ENCODE measurements around the gene BIN1.

Gene BIN1

DNA sequence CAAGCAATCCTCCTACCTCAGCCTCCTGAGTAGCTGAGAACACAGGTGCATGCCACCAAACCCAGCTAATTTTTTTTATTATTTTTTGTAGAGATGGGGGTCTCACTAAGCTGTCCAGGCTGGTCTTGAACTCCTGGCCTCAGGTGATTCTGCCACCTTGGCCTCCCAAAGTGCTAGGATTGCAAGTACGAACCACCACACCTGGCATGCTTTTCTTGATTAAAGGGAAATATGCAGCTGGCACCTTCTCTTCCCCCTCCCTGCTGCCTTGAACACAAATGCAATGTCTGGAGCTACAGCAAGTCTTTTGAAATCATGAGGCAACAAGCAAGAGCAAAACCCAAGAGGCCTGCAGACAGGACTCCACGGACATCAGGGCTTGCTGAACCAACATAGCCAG is 26.8 kb upstream of the BIN1 start:
- CTCF ChIA-PET = no interaction called here
- POLR2A ChIA-PET = no interaction called here
- no peaks in the 10 kb centered on the region for H3K36me3 ChIP-seq (ENCODE audit: control insufficient read depth in 4 of 4, insufficient read depth in 4 of 4, low read length in 3 of 4)
- H3K4me3 ChIP-seq (ENCODE audit: control insufficient read depth in 1 of 7, extremely low read depth in 1 of 7, insufficient read depth in 4 of 7, low read depth in 2 of 7, low read length in 6 of 7) = no peak overlapping the region
- no peak overlapping the region for H3K27ac ChIP-seq (ENCODE audit: insufficient read depth in 1 of 2, low read depth in 1 of 2, low read length in 2 of 2, poor library complexity in 1 of 2, severe bottlenecking in 2 of 2)
- peaks cover 0 to 19% (median 4%) of the 10 kb centered on the region in 4 experiments for H3K4me1 ChIP-seq (ENCODE audit: control extremely low read depth in 1 of 4, control insufficient read depth in 4 of 4, insufficient read depth in 4 of 4, low read length in 3 of 4)
- no peaks in the 10 kb centered on the region for H3K27me3 ChIP-seq (replicated peaks in 2 of 5; ENCODE audit: control insufficient read depth in 4 of 5, insufficient read depth in 5 of 5, low read length in 4 of 5)
- no peak for DNase-seq
- H3K9me3 ChIP-seq (ENCODE audit: control extremely low read depth in 1 of 5, control insufficient read depth in 4 of 5, insufficient read depth in 2 of 5, low read depth in 1 of 5, low read length in 4 of 5) = no peaks in the 10 kb centered on the region
- WGBS (ENCODE audit: insufficient coverage) = 29% methylated on average over 1 of the region's 2 CpGs

DNA sequence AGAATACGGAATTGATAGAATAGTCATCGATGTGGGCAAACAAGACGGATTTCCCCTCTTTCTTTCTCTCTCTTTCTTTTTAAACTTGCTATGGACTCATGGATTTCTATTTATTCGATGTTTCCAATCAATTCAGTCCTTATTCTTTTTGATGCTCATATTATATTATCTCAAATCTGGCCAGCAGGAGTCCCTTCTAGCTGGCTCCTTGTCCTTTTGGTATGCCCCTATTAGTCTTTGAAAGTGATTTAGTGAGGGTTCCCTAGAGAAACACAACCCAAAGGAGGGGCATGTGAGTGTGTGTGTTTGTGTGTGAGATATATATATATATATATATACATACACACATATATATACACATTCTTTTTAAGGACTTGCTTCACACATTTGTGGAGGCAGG is 23.5 kb upstream of the BIN1 start:
- Histone ChIP-seq H3K4me3 (ENCODE audit: control insufficient read depth in 1 of 7, extremely low read depth in 1 of 7, insufficient read depth in 4 of 7, low read depth in 2 of 7, low read length in 6 of 7) (no peak overlapping the region), H3K27ac (ENCODE audit: insufficient read depth in 1 of 2, low read depth in 1 of 2, low read length in 2 of 2, poor library complexity in 1 of 2, severe bottlenecking in 2 of 2) (no peak overlapping the region), H3K9me3 (ENCODE audit: control extremely low read depth in 1 of 5, control insufficient read depth in 4 of 5, insufficient read depth in 2 of 5, low read depth in 1 of 5, low read length in 4 of 5) (no peaks in the 10 kb centered on the region), H3K36me3 (ENCODE audit: control insufficient read depth in 4 of 4, insufficient read depth in 4 of 4, low read length in 3 of 4) (no peaks in the 10 kb centered on the region), H3K27me3 (replicated peaks in 2 of 5; ENCODE audit: control insufficient read depth in 4 of 5, insufficient read depth in 5 of 5, low read length in 4 of 5) (no peaks in the 10 kb centered on the region), H3K4me1 (ENCODE audit: control extremely low read depth in 1 of 4, control insufficient read depth in 4 of 4, insufficient read depth in 4 of 4, low read length in 3 of 4) (peaks cover 0 to 15% (median 6%) of the 10 kb centered on the region in 4 experiments)
- ChIA-PET POLR2A (no interaction called here), CTCF (interaction anchor here (0.7 to 1.4 kb wide), 5 partner anchors 9 to 893 kb away, joined by 3 read pairs; no protein-coding TSS in a partner anchor)
- no peak for DNase-seq
- WGBS (ENCODE audit: insufficient coverage) = 100% methylated on average over 3 of the region's 4 CpGs

DNA sequence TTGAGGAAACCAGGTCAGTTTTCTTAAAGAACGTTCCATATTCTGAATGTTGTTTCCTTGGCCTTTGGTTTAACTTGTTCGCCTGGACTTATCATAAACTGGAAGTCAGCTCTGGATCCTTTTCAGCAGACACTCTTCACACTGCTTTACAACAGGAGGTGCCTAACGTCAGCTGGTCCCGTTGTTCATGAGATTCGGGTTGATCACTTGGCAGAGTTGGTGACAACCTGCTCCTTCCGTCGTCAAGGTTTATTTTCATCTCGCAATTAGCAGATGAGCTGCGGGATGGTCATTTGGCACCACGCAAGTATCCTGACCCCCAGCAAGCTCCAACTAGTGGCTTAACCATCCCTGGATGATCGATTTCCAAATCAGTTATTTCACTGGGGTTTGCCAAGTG is 23.0 kb upstream of the BIN1 start:
- POLR2A ChIA-PET = no interaction called here
- Histone ChIP-seq H3K4me1 (ENCODE audit: control extremely low read depth in 1 of 4, control insufficient read depth in 4 of 4, insufficient read depth in 4 of 4, low read length in 3 of 4) (peaks cover 0 to 10% (median 3%) of the 10 kb centered on the region in 4 experiments), H3K4me3 (ENCODE audit: control insufficient read depth in 1 of 7, extremely low read depth in 1 of 7, insufficient read depth in 4 of 7, low read depth in 2 of 7, low read length in 6 of 7) (no peak overlapping the region), H3K27ac (ENCODE audit: insufficient read depth in 1 of 2, low read depth in 1 of 2, low read length in 2 of 2, poor library complexity in 1 of 2, severe bottlenecking in 2 of 2) (no peak overlapping the region), H3K36me3 (ENCODE audit: control insufficient read depth in 4 of 4, insufficient read depth in 4 of 4, low read length in 3 of 4) (no peaks in the 10 kb centered on the region), H3K9me3 (ENCODE audit: control extremely low read depth in 1 of 5, control insufficient read depth in 4 of 5, insufficient read depth in 2 of 5, low read depth in 1 of 5, low read length in 4 of 5) (no peaks in the 10 kb centered on the region), H3K27me3 (replicated peaks in 2 of 5; ENCODE audit: control insufficient read depth in 4 of 5, insufficient read depth in 5 of 5, low read length in 4 of 5) (no peaks in the 10 kb centered on the region)
- CTCF ChIA-PET = interaction anchor here (0.7 to 1.4 kb wide), 3 partner anchors 16 to 893 kb away, joined by 3 read pairs; no protein-coding TSS in a partner anchor
- WGBS (ENCODE audit: insufficient coverage) = 99% methylated on average over 10 of the region's 11 CpGs
- no peak for DNase-seq

DNA sequence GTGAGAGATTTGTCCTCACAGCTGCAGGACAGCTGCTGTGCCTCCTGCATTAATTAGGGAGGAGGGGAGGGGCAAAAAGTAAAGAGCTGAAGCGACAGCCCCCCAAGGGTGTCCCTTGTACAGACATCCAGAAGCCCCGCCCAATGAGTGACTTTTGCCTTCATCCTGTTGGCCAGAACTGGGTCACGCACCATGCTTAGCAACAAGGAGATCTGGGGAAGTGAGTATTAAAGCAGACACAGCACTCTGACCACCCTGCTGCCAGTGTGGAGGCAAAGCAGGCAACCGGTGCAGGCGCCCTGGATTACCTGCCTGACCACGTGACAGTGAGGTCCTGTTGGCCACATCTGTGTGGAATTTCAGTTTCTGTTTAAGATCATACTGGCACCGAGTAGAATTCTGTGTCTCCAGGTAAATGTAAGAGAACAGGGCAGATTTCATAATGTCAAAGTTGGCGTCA is 21.5 kb upstream of the BIN1 start:
- Histone ChIP-seq H3K4me1 (ENCODE audit: control extremely low read depth in 1 of 4, control insufficient read depth in 4 of 4, insufficient read depth in 4 of 4, low read length in 3 of 4) (peaks cover 0 to 6% (median 2%) of the 10 kb centered on the region in 4 experiments), H3K4me3 (ENCODE audit: control insufficient read depth in 1 of 7, extremely low read depth in 1 of 7, insufficient read depth in 4 of 7, low read depth in 2 of 7, low read length in 6 of 7) (no peak overlapping the region), H3K36me3 (ENCODE audit: control insufficient read depth in 4 of 4, insufficient read depth in 4 of 4, low read length in 3 of 4) (no peaks in the 10 kb centered on the region), H3K9me3 (ENCODE audit: control extremely low read depth in 1 of 5, control insufficient read depth in 4 of 5, insufficient read depth in 2 of 5, low read depth in 1 of 5, low read length in 4 of 5) (no peaks in the 10 kb centered on the region), H3K27ac (ENCODE audit: insufficient read depth in 1 of 2, low read depth in 1 of 2, low read length in 2 of 2, poor library complexity in 1 of 2, severe bottlenecking in 2 of 2) (no peak overlapping the region), H3K27me3 (replicated peaks in 2 of 5; ENCODE audit: control insufficient read depth in 4 of 5, insufficient read depth in 5 of 5, low read length in 4 of 5) (no peaks in the 10 kb centered on the region)
- 64% methylated on average over 7 of the region's 8 CpGs for WGBS (ENCODE audit: insufficient coverage)
- DNase-seq = peak; percentile 41 to 77 (median 51)
- POLR2A ChIA-PET = no interaction called here
- CTCF ChIA-PET = interaction anchor here (1.1 kb wide), 2 partner anchors 8 to 13 kb away, joined by 3 read pairs; no protein-coding TSS in a partner anchor

DNA sequence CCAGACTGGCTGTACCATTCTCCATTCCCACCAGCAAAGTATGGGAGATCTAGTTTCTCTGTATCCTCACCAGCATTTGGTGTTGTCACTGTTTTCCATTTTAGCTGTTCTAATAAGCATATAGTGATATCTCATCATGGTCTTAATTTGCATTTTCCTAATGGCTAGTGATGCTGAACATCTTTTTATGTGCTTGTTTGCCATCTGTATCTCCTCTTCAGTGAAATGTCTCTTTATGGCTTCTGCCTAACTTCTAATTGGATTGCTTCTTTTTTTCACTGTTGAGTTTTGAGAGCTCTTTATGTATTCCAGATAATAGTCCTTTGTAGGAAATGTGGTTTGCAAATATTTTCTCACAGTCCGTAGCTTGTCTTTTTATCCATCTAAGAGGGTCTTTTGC is 18.9 kb upstream of the BIN1 start:
- Histone ChIP-seq H3K4me3 (ENCODE audit: control insufficient read depth in 1 of 7, extremely low read depth in 1 of 7, insufficient read depth in 4 of 7, low read depth in 2 of 7, low read length in 6 of 7) (no peak overlapping the region), H3K4me1 (ENCODE audit: control extremely low read depth in 1 of 4, control insufficient read depth in 4 of 4, insufficient read depth in 4 of 4, low read length in 3 of 4) (peaks cover 0 to 6% (median 1%) of the 10 kb centered on the region in 4 experiments), H3K27me3 (replicated peaks in 2 of 5; ENCODE audit: control insufficient read depth in 4 of 5, insufficient read depth in 5 of 5, low read length in 4 of 5) (no peaks in the 10 kb centered on the region), H3K27ac (ENCODE audit: insufficient read depth in 1 of 2, low read depth in 1 of 2, low read length in 2 of 2, poor library complexity in 1 of 2, severe bottlenecking in 2 of 2) (no peak overlapping the region), H3K36me3 (ENCODE audit: control insufficient read depth in 4 of 4, insufficient read depth in 4 of 4, low read length in 3 of 4) (no peaks in the 10 kb centered on the region), H3K9me3 (ENCODE audit: control extremely low read depth in 1 of 5, control insufficient read depth in 4 of 5, insufficient read depth in 2 of 5, low read depth in 1 of 5, low read length in 4 of 5) (no peaks in the 10 kb centered on the region)
- DNase-seq = no peak
- no CpG with 5 or more reads among the region's 1 CpG for WGBS (ENCODE audit: insufficient coverage)
- POLR2A ChIA-PET = no interaction called here
- CTCF ChIA-PET = interaction anchor here (0.6 to 1.6 kb wide), 3 partner anchors 10 to 58 kb away, joined by 3 to 5 read pairs (median 3); no protein-coding TSS in a partner anchor

DNA sequence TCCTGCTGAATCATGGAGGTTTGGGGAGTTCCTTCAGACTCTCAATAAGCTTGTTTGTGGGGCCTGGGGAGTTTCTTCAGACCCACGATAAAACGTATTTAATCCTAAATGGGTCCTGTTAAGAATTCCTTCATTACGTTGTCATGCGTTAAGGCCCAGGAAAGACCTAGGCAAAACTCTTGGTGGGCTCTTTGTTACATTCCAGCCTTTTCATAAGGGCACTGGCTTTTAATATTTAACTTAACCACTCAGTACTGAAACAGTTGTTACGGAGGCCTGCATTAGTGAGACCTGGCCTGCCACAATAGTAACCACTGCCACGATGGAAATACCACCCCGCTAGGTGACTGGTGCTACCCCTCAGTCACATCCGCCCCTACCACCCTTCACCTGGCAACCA is 17.5 kb upstream of the BIN1 start:
- Histone ChIP-seq H3K27me3 (replicated peaks in 2 of 5; ENCODE audit: control insufficient read depth in 4 of 5, insufficient read depth in 5 of 5, low read length in 4 of 5) (no peaks in the 10 kb centered on the region), H3K4me1 (ENCODE audit: control extremely low read depth in 1 of 4, control insufficient read depth in 4 of 4, insufficient read depth in 4 of 4, low read length in 3 of 4) (peaks cover 0 to 6% (median 1%) of the 10 kb centered on the region in 4 experiments), H3K9me3 (ENCODE audit: control extremely low read depth in 1 of 5, control insufficient read depth in 4 of 5, insufficient read depth in 2 of 5, low read depth in 1 of 5, low read length in 4 of 5) (no peaks in the 10 kb centered on the region), H3K4me3 (ENCODE audit: control insufficient read depth in 1 of 7, extremely low read depth in 1 of 7, insufficient read depth in 4 of 7, low read depth in 2 of 7, low read length in 6 of 7) (no peak overlapping the region), H3K36me3 (ENCODE audit: control insufficient read depth in 4 of 4, insufficient read depth in 4 of 4, low read length in 3 of 4) (no peaks in the 10 kb centered on the region), H3K27ac (ENCODE audit: insufficient read depth in 1 of 2, low read depth in 1 of 2, low read length in 2 of 2, poor library complexity in 1 of 2, severe bottlenecking in 2 of 2) (no peak overlapping the region)
- 97% methylated on average over 4 of the region's 8 CpGs for WGBS (ENCODE audit: insufficient coverage)
- ChIA-PET CTCF (interaction anchor here (1.6 kb wide), 1 partner anchor 11 kb away, joined by 5 read pairs; no protein-coding TSS in a partner anchor), POLR2A (no interaction called here)
- DNase-seq = no peak

DNA sequence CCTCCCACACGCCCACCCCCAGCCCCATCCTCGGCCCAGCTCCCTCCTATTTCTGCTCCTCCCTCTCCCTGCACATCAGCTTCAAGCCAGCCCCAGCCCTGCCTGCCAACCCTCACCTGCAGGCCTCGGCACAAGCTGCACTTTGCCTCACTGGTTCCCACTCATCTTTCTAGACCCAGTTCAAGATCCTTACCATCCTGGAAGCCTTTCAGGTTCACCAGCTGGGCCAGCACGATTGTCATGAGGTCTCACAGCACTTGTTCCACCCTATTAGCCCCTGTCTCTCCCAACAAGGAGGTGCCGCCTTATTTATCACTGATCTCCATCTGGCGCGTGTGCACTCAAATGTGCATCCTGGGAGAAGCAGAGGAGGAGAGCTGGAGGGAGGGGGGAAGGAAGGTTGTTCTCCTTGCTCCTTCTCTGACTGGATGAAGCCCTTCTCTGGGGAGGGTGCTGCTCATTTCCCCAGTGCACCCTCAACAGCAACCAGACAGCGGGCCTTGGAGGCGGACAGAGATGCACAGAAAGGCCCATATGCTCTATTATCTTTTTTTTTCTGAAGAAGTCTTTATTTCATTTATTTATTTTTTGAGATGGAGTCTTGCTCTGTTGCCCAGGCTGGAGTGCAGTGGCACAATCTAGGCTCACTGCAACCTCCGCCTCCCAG is 15.5 kb upstream of the BIN1 start:
- no peak overlapping the region for H3K4me3 ChIP-seq (ENCODE audit: control insufficient read depth in 1 of 7, extremely low read depth in 1 of 7, insufficient read depth in 4 of 7, low read depth in 2 of 7, low read length in 6 of 7)
- no peaks in the 10 kb centered on the region for H3K4me1 ChIP-seq (ENCODE audit: control extremely low read depth in 1 of 4, control insufficient read depth in 4 of 4, insufficient read depth in 4 of 4, low read length in 3 of 4)
- no peak for DNase-seq
- H3K9me3 ChIP-seq (ENCODE audit: control extremely low read depth in 1 of 5, control insufficient read depth in 4 of 5, insufficient read depth in 2 of 5, low read depth in 1 of 5, low read length in 4 of 5) = no peaks in the 10 kb centered on the region
- no peaks in the 10 kb centered on the region for H3K36me3 ChIP-seq (ENCODE audit: control insufficient read depth in 4 of 4, insufficient read depth in 4 of 4, low read length in 3 of 4)
- ChIA-PET POLR2A (interaction anchor here (0.6 kb wide), 1 partner anchor 10 kb away, joined by 3 read pairs; no protein-coding TSS in a partner anchor), CTCF (interaction anchor here (1.6 kb wide), 1 partner anchor 54 kb away, joined by 3 read pairs; no protein-coding TSS in a partner anchor)
- 85% methylated on average over 7 of the region's 10 CpGs for whole genome bisulfite sequencing (ENCODE audit: insufficient coverage)
- H3K27ac ChIP-seq (ENCODE audit: insufficient read depth in 1 of 2, low read depth in 1 of 2, low read length in 2 of 2, poor library complexity in 1 of 2, severe bottlenecking in 2 of 2) = no peak overlapping the region
- no peaks in the 10 kb centered on the region for H3K27me3 ChIP-seq (replicated peaks in 2 of 5; ENCODE audit: control insufficient read depth in 4 of 5, insufficient read depth in 5 of 5, low read length in 4 of 5)

Measured in common myeloid progenitor, CD34-positive (primary cell).